Amniotic stem cell (primary cell): ENCODE measurements around the gene WWOX.

Experiments used
- DNase-seq: peaks from one replicate; lab custom pipeline; 2025; lab: John Stamatoyannopoulos, UW

Gene WWOX

GRCh38 chr16:78742501-78743283 is 643.2 kb downstream of the WWOX start:
- DNase-seq = no peak

- DNase-seq = no peak
These were observed 644.1 kb downstream of the WWOX start for GRCh38 chr16:78743556-78743955.

GRCh38 chr16:78744099-78744498 is 644.6 kb downstream of the WWOX start:
- DNase-seq = no peak

- DNase-seq = no peak
These were observed 645.3 kb downstream of the WWOX start for GRCh38 chr16:78744796-78745107.

- no peak for DNase-seq
These were observed 645.9 kb downstream of the WWOX start for GRCh38 chr16:78745108-78746019.

- DNase-seq = no peak
These were observed 647.3 kb downstream of the WWOX start for GRCh38 chr16:78746718-78747117.

GRCh38 chr16:78748220-78748929 is 648.9 kb downstream of the WWOX start:
- no peak for DNase-seq

GRCh38 chr16:78749745-78750268 is 650.4 kb downstream of the WWOX start:
- no peak for DNase-seq

GRCh38 chr16:78750611-78751010 is 651.2 kb downstream of the WWOX start:
- no peak for DNase-seq

GRCh38 chr16:78751601-78752000 is 652.1 kb downstream of the WWOX start:
- no peak for DNase-seq

- DNase-seq = no peak
These were observed 655.3 kb downstream of the WWOX start for GRCh38 chr16:78754713-78755112.

- no peak for DNase-seq
These were observed 656.6 kb downstream of the WWOX start for GRCh38 chr16:78755751-78756661.

- no peak for DNase-seq
These were observed 660.1 kb downstream of the WWOX start for GRCh38 chr16:78759596-78759995.

GRCh38 chr16:78760611-78761010 is 661.2 kb downstream of the WWOX start:
- no peak for DNase-seq

- DNase-seq = no peak
These were observed 662.0 kb downstream of the WWOX start for GRCh38 chr16:78761427-78761826.

- DNase-seq = no peak
These were observed 662.8 kb downstream of the WWOX start for GRCh38 chr16:78762222-78762621.

- DNase-seq = no peak
These were observed 664.5 kb downstream of the WWOX start for GRCh38 chr16:78763821-78764440.

- no peak for DNase-seq
These were observed 665.0 kb downstream of the WWOX start for GRCh38 chr16:78764478-78764877.

GRCh38 chr16:78768226-78768625 is 668.8 kb downstream of the WWOX start:
- DNase-seq = no peak

- DNase-seq = no peak
These were observed 669.3 kb downstream of the WWOX start for GRCh38 chr16:78768718-78769117.
